ENCODE results near the gene CELA2A.
"Not testable (repeated sequence)": the region's sequence is repeated elsewhere in the genome, so short reads cannot be mapped to it uniquely, and the experiment has no call there.

The CELA2A gene

DNA sequence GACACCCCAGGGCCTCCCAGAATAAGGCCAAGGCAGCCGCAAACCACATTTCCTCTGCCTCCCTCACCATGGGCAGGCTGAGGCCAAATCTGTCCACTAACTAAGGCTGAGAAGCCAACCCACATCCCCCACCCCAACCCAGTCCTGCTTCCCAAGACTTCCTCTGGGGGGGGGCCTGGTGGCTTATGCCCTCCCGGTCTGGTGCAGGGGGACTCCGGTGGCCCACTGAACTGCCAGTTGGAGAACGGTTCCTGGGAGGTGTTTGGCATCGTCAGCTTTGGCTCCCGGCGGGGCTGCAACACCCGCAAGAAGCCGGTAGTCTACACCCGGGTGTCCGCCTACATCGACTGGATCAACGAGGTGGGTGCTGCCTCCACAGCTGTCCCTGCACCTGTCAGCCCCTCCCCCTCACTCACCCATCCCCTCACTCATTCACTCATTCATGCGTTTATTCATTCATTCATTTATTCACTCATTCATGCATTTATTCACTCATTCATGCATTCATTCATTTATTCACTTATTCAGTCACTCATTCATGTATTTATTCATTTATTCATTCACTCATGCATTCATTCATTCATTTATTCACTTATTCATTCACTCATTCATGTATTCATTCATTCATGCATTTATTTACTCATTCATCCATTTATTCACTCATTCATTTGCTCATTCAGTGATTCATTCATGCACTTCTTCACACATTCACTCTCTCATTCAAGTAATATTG lies 11.0 kb upstream of the CELA2A start:
- no peak for DNase-seq

DNA sequence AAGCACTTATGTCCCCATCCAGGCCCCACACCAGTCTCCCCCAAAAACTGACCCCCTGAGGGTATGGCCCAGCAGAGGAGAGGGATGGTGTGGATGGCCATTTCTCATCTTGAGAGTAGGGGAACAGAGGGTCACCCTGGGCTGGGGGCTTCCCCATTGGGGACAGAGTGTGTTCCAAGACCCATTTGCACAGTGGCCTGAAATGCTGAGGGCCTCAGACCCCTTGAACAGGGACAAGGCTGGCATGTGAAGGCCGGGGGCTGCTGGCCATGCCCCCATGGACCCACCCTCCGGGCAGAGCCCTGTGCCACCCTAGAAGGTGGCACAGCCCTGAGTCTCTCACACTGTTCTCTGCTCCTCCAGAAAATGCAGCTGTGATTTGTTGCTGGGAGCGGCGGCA lies 10.3 kb upstream of the CELA2A start:
- DNase-seq, result no peak

DNA sequence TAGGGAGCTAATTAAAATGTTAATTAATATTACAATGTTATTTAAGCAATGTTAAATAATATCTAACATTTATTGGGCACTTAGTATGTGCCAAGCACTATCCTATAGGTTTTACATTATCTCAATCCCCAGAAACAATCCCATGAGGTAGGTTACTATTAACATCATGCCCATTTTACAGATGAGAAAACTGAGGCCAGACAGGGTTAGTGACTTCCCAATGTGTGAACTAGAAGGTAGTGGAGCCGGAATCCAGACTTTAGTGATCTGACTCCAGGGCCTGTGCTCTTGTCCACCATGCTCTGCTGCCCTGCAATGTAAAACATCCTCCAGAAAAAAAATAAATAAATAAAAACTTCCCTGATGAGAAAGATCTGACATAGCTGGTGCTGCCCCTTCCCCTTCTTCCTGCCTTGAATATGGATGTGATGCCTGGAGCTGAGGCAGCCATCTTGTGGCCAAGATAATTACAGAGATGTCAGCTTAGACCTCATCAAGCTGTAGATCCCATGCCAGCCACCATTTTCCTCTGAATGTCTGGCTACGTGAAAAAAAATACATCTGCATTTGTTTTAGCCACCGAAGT lies 7.6 kb upstream of the CELA2A start:
- DNase-seq, result no peak

DNA sequence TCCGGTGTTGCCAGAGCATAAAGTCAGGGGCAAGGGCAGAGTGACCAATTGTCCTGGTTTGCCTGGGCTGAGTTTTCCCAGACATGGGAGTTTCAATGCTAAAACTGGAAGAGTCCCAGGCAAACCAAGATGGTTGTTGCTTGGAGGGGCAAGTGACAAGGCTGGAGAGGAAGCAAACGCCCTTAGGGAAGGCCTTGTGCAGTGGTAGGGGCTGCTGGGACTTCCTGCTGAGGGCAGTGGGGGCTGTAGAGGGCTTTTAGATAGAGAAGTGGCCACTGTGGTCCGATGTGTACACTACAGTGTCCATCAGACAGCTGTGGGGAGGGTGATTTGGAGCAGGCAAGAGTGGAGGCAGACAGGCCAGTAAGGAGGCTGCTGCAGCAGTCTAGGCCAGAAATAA lies 7.0 kb upstream of the CELA2A start:
- DNase-seq, result no peak

DNA sequence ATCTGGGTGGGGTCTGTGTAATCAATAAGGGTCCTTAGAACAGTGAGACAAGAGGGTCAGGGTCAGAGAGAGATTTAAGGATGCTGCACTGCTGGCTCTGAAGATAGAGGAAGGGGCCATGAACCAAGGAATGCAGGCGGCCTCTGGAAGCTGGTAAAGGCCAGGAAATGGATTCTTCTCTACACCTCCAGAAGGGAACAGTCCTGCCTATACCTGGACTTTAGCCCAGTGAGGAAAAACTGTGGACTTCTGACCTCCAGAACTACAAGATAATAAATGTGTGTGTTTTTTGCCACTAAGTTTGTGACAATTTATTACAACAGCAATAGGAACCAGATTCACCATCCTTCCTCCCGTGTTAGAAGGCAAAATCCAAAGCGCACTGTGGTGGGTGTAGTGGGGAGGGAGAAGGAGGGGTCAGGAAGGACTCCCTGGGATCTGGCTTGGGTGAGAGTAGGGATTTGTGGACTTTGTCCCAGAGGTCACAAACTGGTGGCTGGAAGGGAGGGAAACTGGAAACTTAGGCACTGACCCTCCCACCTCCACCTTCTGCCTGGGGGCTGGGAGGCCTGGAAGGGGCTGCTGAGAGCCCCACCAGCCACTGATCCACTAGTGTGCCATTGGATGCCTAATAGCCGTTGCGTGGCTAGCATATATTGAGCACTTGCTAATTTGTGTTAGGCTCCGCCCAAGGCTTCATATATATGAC lies 5.4 kb upstream of the CELA2A start:
- DNase-seq, result no peak

DNA sequence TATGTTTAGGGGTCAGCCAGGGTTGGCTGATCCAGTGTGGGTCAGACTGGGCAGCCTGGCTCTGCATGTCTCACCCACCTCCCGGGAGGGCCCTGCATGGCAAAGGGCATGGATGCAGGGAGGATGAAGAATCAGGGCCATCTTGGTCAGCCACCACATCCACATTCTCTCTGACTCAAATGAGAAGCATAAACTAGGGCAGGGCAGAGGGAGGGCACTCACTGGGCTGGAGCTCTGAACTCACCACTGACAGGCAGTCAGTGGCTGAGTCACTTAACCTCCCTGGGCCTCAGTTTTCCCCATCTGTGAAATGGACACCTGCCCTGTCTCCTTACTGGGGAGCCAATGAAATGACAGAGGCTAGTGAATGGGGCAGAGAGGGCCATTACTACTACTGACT lies 4.3 kb upstream of the CELA2A start:
- no peak for DNase-seq

DNA sequence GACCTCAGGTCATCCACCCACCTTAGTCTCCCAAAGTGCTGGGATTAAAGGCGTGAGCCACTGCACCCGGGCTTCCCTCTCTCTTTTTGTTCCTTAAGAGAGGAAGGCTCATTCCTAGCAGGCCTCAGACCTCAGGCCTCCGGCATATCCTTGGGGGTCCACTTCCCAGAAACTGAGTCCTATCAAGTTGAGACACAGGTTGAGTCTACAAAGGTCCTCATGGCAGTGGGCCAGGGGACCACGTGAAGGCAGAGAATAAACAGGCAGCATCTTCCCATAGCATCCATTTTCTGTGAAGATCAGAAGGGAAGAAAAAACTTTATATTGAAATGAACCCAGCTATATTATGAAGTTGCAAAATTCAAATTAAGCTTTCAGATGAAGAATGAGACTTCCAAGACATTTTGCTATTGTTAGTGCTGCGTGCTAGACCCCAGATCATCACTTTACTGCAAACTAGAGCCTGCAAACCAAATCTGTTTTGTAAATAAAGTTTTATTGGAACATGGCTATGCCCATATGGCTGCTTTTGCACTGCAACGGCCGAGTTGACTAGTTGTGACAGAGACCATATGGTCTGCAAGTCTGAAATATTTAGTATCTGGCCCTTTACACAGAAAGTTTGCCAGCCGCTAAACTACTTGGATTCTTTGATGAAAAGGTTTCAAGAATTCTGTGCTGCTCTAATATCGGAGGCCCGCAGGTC lies 3.5 kb upstream of the CELA2A start:
- DNase-seq, result no peak

DNA sequence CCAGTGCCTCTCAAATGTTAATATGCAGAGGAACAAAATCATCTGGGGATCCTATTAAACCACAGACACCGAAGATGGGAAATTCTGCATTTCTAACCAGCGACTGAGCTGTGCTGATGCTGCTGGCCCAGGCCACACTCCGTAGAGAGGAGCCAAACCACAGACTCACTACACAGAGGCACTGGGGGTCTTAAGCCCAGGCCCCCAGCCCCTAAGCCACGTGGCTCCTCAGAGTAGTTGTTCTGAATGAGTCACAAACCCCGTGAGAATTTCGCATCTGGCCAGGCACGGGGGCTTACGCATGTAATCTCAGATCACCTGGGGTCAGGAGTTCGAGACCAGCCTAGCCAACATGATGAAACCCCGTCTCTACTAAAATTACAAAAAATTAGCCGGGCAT lies 2.8 kb upstream of the CELA2A start:
- no peak for DNase-seq

DNA sequence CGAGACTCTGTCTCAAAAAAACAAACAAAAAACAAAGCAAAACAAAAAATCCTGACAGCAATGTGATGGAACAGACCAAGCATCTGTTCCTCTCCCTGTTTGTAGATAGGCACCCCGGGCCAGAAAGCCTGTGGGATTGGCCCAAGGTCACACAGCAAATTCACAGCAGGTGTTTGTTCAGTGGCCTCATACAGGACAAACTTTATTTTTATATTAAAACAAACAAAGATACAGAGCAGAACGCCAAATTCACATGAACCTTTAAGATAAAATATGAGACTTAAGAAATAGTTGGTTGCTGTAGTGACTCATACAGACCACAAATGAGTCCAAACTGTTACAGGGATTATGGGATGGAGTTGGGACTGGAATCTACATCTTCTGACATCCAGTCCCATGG lies 2.3 kb upstream of the CELA2A start:
- no peak for DNase-seq

DNA sequence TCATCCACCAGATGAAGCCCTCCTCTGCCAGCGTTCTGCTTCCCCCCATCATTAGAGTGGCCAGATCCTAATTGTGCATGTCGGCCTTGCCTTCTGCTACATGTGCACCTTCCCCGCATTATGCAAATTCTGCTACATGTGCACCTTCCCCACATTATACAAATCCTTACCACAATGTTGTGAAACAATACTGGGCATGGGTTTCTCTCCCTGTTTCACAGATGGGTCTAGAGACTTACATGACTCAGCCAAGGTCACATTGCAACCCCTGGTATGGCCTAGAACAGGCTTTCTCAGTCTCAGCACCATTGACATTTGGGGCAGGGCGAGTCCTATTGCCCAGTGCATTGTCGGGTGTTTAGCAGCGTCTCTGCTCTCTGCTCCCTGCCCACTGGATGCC lies 1.0 kb upstream of the CELA2A start:
- DNase-seq, result no peak

DNA sequence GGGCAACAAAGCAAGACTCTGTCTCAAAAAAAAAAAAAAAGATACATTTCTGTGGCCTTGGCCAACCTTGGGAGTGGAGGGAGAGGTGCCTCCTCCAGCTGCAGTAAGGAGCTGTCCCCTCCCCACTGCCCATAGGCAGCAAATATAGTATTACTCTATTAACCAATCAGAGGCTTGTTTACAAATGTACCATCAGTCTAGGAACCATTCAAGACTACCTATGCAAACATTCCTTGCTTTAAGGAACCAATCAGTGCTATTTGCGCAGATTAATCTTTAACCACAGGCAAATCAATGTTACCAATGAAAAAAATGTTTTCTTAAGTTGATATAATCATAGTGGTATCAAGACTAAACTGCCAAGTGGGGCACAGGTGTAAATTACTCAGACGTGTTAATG lies 1.1 kb downstream of the CELA2A start:
- DNase-seq, result no peak

DNA sequence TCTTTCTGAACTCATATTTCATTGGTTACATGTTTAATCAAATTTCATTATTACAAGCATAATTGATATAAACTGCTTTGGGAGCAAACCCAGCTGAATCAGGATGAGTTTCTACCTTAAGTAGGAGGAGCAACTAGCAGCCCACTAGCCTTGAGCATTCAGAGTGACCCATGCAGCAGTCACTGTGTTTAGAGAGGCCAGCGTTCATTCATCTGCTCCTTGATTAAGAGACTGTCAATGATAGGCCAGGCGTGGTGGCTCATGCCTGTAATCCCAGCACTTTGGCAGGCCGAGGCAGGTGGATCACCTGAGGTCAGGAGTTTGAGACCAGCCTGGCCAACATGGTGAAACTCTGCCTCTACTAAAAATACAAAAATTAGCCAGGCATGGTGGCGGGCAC lies 1.9 kb downstream of the CELA2A start:
- not testable (repeated sequence) for DNase-seq

DNA sequence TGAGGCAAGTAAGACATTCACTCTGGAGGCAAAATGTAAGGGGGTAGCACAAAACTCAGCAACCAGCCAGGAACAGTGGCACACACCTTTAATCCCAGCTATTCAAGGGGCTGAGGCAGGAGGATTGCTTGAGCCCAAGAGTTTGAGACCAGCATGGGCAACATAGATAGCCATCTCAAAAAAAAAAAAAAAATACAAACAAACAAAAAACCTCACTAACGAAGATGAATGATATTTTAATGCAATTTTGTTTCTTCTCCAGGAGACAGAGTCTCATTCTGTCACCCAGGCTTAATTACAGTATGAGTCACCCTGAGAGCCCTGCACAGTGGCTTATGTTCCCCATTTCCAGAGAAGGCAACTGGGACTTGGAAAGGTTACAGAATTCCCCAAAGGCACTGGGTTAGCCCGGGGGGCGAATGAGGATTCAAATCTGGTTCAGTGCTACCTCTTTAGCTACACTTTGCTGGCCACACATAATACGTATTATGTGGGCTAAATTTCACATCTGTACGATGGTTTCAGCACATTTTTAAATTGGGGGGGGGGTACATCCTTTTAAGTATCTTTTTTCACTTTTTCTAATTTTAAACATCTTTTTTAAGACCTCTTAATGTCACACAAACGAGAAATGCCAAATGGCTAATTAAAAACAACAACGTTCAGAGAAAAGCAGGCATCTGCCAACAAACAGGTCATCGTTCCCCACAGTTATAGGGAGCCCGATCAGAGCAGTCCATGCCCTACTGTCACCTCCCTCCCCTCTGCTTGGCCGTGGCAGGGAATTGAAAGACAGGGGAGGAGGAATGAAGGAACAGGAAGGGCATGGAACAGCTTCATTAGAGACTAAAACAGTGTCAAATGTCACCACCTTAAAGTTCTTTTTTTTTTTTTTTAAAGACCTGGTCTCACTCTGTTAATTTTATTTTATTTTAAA lies 3.5 kb downstream of the CELA2A start:
- no peak for DNase-seq

DNA sequence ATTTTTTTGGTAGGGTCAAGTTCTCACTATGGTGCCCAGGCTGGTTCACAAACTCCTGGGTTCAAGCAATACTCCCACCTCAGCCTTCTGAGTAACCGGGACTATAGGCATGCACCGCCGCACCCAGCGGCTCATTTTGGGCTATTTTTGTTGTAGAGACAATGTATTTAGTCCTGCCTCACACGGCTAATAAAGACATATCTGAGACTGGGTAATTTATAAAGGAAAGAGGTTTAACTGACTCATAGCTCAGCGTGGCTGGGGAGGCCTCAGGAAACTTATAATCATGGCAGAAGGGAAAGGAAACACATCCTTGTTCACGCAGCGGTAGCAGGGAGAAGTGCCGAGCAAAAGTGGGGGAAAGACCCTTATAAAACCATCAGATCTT lies 4.2 kb downstream of the CELA2A start:
- no peak for DNase-seq

DNA sequence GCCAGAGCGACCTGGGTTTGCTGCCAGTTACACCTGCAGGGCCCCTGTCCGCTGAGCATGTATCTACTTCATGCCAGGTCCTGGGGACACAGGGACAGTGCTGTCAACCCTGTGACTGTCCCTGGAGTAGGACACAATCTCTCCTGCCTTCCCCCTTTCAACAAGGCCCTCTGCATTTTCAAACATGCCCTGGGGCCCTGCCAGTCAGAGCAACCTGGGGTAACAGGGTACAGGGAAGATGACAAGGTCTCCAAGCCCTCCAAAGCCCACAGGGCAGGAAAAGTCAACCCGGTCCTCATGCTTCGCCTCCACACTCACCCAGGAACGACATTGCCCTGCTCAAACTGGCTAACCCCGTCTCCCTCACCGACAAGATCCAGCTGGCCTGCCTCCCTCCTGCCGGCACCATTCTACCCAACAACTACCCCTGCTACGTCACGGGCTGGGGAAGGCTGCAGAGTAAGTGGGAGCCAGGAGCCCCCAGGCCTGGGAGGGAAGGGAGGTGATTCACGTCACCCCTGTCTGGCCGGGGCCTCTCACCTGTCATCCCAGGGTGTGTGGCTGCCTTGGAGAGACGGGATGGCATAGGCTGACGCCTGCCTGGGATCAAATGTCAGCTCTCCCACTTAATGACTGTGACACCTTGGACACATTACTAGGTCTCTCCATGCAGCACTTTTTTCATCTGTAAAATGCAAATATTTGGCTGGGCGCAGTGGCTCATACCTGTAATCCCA lies 6.7 kb downstream of the CELA2A start:
- not testable (repeated sequence) for DNase-seq

DNA sequence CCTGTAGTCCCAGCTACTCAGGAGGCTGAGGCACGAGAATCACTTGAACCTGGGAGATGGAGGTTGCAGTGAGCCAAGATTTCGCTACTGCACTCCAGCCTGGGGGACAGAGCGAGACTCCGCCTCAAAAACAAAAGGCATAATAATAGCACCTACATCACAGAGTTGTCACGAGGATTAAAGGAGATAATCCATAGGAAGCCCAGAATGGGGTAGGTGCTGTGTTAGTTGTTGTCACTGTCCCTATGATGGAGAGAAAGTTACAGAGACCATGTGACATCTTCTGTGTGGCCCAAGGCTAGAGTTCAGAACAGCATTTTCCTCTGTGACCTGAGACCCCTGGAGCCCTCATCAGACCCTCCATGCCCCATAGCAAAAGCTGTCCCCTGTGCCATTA lies 7.4 kb downstream of the CELA2A start:
- DNase-seq, result not testable (repeated sequence)

DNA sequence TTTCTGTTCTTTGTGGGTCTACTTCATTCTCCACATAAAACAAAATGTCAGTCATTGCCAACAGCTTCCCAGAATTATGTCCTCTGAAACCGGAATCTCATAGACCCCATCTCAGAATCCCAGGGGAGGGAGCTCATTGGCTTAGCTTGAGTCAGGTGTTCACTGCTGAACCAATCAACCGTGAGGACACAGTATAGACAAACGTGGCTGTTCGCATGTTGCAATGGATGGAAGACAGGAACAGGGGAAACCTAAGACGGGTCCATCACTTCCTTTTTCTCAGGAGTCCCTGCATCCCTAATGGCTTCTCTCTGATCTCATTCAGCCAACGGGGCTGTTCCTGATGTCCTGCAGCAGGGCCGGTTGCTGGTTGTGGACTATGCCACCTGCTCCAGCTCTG lies 9.1 kb downstream of the CELA2A start:
- no peak for DNase-seq

DNA sequence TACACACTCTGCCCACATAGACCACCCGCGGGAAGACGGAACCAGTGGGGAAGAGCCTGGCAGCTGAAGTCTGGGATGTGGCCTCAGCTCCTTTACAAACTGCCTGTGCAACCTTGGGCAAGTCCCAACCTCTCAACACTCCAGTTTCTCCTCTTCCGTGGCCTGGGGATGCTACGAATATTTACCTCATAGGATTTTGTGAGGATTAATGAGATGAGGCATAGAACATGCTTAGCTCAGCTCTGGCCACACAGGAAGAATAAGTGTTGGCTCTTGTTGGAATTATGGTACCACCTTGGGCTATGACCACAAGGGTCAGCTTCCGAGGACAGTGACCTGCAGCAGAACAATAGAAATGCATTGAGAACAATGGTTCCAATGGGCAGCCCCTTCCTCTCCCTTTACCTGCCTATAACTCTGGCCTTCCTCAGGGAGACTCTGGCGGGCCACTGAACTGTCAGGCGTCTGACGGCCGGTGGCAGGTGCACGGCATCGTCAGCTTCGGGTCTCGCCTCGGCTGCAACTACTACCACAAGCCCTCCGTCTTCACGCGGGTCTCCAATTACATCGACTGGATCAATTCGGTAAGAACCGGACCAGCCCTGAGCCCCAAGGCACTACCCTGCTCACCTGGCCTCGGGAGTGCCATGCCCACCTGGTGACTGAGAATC lies 10.6 kb downstream of the CELA2A start:
- DNase-seq, result not testable (repeated sequence)

DNA sequence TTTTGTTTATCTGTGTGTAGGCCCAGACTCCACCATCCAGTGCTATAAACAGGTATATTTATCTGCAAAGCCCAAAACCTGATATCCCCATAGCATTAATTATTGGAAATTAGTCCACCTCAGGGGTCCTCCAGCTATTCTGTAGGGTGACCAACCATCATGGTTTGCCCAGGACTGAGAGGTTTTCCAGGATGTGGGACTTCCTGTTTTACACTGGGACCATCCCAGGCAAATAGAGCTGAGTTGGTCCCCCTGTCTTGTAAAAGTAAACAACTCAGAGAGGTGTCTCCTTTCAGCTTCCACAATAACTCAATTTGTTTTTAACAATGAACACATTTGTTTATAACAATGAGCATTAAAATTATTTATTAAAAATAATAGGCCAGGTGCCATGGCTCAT lies 11.6 kb downstream of the CELA2A start:
- DNase-seq, result no peak

DNA sequence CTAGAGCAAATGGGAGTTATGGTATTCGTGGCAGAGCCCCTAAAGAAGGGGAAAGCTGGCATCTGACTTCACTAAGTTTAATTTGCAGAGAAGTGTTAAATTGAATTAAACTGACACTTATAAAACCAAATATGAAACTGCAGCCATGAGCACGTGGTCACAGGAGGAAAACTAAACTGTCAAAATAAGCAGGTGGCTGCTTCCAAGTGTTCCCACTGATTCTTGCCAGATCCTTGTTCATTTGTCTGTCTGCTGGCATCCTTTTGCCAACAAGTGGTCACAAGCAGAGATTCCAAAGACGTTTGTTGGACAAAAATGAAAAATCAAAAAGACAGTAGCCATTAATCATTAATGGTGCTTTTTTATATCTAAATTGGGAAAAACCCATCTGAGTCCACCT lies 12.8 kb downstream of the CELA2A start:
- no peak for DNase-seq

DNA sequence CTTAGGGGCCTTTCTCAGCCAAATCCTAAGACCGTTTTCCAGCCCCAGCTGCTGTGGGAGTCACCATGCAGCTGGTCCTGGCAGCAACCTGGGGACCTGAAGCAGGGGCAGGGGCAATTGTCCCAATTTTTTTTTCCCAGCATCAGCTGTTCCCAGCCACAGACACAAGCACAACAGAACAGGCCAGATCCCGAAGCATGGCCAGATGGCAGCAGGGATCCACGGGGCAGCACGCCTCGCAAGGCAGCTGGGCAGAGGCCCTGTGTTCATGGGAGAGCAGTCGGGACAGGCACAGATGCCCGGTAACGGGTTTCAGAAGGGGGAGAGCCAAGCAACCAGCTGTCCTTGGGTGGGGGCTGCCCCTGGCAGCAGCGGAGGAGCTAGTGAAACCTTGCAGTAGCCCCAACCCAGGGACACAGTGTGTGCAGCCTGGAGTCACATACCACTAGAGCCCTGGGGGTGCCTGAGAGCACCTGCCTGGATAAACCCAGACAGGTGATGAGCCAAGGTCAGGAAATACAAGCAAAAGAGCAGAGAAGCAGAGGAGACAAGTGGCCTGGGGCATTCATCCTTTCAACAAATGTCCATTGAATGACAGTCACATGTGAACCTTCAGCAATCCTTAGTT lies 13.4 kb downstream of the CELA2A start:
- not testable (repeated sequence) for DNase-seq

All from NCI-H345 (cell line).